Stimulated activated CD8-positive, alpha-beta memory T cell treated with anti-CD3 and anti-CD28 coated beads, Interleukin-15, amount 100 ng/mL, for 1 hour (primary cell): Measurements from ENCODE around the gene ZNF729.
"Not testable (repeated sequence)": the region's sequence is repeated elsewhere in the genome, so short reads cannot be mapped to it uniquely, and the experiment has no call there.

ENCODE experiments used
- DNase-seq: peaks from one replicate; pipeline ENCODE4 v3.0.0-alpha.2; 2020; ENCODE audit warnings: low read depth

ZNF729 gene

DNA sequence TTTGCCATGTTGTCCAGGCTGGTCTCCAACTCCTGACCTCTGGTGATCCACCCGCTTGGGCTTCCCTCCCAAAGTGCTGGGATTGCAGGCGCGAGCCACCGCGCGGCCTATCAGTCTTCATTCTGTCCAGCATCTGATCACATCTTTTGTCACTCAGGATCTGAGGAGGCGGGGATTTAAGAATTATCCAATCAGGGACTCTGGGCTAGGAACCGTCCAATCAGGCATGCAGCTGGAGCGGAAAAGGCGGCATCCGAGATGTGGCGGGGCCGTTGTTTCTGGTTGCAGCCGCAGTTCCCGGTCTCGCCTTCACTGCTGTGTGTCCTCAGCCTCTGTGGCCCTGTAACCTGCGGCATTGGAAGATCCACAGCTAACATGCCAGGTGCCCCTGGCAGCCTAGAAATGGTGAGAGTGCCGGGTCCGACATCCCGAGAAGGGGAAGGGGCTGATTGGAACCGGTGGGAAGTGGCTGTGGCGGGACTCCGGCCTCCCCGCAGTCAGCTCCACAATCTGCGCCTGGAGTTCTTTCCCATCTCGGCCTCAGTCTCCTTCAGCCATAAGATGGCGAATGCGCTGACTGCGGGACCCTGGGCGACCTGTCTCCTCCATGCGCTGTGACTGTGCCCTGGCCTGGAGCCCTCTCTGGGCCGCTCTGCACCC is at the start of gene ZNF729:
Gene ZNF729 (plus strand): TSS at position 291 of the 660 bp plus-strand sequence. CDS start 85 bp downstream, at position 376.
- no peak for DNase-seq

DNA sequence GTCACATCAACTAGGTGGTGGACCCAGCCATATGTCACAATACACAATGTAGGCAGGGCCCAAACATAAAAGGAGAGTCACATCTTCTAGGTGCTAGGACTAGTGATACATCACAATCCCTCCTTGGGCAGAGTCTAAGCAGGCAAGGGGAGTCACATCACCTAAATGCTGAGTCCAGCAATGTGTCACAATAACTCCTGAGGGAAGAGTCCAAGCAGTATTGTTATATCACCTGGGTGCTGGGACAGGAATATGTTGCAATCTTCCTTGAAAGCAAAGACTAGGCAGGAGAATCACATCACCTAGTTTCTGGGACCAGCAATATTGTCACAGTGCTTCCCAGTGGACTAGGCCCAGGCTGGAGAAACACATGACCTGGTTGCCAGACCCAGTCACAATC is 29.4 kb upstream of the ZNF729 start:
- DNase-seq, result no peak

DNA sequence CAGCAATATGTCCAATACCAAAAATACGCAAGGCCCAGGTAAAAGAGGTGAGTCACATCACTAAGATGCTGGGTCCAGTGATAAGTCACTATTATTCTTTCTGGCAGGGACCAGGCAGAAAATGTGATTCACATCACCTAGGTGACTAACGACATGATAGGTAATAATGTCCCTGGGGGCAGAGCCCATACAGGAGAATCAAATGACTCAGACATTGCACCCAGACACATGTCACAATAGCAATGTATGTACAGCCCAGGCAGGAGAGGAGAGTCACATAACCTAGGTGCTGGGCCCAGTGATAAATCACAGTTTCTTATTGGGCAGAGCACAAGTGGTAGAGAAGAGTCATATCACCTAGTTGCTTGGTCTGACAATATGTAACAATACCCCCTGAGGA is 28.9 kb upstream of the ZNF729 start:
- no peak for DNase-seq

- no peak for DNase-seq
Measured at GRCh38 chr19:22257916-22258315, 28.3 kb upstream of the ZNF729 start.

- DNase-seq, result no peak
Measured at GRCh38 chr19:22260499-22260898, 25.7 kb upstream of the ZNF729 start.

- no peak for DNase-seq
Measured at GRCh38 chr19:22261596-22261995, 24.6 kb upstream of the ZNF729 start.

GRCh38 chr19:22263121-22263520 is 23.1 kb upstream of the ZNF729 start:
- DNase-seq, result no peak

DNA sequence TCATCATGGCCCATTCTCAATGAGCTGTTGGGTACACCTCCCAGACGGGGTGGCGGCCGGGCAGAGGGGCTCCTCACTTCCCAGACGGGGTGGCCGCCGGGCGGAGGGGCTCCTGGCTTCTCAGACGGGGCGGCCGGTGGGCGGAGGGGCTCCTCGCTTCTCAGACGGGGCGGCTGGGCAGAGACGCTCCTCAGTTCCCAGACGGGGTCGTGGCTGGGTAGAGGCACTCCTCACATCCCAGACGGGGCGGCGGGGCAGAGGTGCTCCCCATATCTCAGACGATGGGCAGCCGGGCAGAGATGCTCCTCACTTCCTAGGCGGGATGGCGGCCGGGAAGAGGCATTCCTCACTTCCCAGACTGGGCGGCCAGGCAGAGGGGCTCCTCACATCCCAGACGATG is 35.3 kb downstream of the ZNF729 start:
- not testable (repeated sequence) for DNase-seq

GRCh38 chr19:22326219-22326618 is 40.0 kb downstream of the ZNF729 start:
- DNase-seq, result no peak

GRCh38 chr19:22327321-22327720 is 41.1 kb downstream of the ZNF729 start:
- DNase-seq, result no peak

DNA sequence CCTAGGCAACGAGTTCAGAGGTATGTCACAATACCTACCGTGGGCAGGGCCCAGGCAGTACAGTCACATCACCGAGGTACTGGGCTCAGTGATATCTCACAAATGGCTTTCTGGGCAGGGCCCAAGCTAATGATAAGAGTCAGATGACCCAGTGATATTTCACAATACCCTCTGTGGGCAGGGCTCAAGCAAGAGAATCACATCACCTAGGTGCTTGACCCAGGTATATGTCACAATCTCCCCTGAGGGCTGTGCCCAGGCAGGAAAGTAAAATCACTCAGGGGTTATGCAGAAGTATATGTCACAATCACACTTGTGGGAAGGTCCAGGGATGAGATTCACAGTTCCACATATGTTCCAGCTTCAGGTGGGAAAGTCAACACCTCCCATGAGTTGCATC is 45.3 kb downstream of the ZNF729 start:
- no peak for DNase-seq

GRCh38 chr19:22332924-22333323 is 46.7 kb downstream of the ZNF729 start:
- no peak for DNase-seq

- no peak for DNase-seq
Measured at GRCh38 chr19:22335716-22336115, 49.5 kb downstream of the ZNF729 start.

DNA sequence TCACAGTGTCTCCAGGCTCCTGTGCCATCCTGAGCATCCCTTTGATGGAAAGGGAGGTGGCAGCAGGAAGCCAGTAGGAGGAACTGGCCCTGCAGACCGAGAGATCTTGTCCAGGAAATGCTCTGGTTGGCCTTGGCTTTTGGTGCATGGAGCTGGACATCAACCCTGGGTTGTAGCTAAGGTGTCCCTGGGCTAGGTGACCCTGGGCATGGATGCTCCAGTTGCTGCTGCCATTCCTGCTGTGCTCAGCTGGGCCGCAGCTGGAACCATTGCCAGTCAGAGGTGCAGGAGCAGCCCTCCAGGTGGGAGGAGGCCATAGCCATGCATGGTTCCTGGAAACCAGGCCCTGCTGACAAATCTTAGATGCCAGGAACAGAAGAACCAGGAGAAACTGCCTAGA is 68.4 kb downstream of the ZNF729 start:
- no peak for DNase-seq
